A673 (cell line): ENCODE measurements around the gene STAB2.

Experiments
- CTCF ChIP-seq: fragments of 300-800, 200-600 bp; sonication (generic); conservative IDR thresholded peaks from 2 replicates; pipeline ENCODE4 v1.5.1; 2017; ENCODE audit warnings: low read depth, mild to moderate bottlenecking, antibody characterized with exemption, low read length, moderate library complexity, mixed read lengths
- EZH2 ChIP-seq: fragments of 200-600 bp; sonication (generic); IDR thresholded peaks from 2 replicates; pipeline ENCODE4 v1.6.1; 2017; ENCODE audit warnings: borderline replicate concordance, low read depth, mild to moderate bottlenecking, mixed read lengths, antibody characterized with exemption, low read length; ENCODE audit not compliant: poor library complexity, severe bottlenecking

GRCh38 chr12:103583008-103583407 is 4.1 kb upstream of the STAB2 start:
- TF ChIP-seq CTCF (no peak), EZH2 (no peak)
